K562 (cell line): ENCODE data around the gene MYO9A. TPM values are rescaled to one million over a fixed set of nuclear protein-coding genes. Genes with fewer than 3 reads are reported as not detected.

ENCODE experiments used
- ATAC-seq: fragments of 200-7000 bp; cut with Tn5 transposase; 3 replicates; pipeline ENCODE4 v1.9.1; 2020; ENCODE audit warnings: moderate library complexity
- BruUV-seq: library from RNA; stranded (reverse); fragments of 400-500 nt; replicated peaks from 2 replicates; lab custom pipeline; 2021; lab: Mats Ljungman, UMichigan
- CTCF ChIA-PET: fragments of 300-600 bp; formaldehyde crosslinking; extraction: SDS; loops from one replicate; lab custom pipeline; 2021; ENCODE audit warnings: low intra/inter-chr PET ratio; lab: Yijun Ruan, JAX
- POLR2A ChIA-PET: fragments of 300-600, 350-650 bp; sonication (Branson Sonifier 250); formaldehyde crosslinking; extraction: SDS; loops from one replicate; lab custom pipeline; 2021; ENCODE audit warnings: antibody characterized with exemption, inconsistent platforms; lab: Yijun Ruan, JAX
- DNase-seq, 4 experiments: peaks; one replicate each; pipeline versions ENCODE4 v3.0.0 to v3.0.0-alpha.2; 2011 to 2018; ENCODE audit warnings: low spot score in 3 of 4, mixed read lengths in 3 of 4; ENCODE audit errors: extremely low read depth in 1 of 4
- FAIRE-seq: peaks from 2 replicates; lab custom pipeline; 2011; peaks lifted over from hg19 to GRCh38; lab: Jason Lieb, UNC
- H2AFZ ChIP-seq: 2 replicates; pipeline ENCODE4 v1.6.0; 2011; ENCODE audit warnings: low read depth, low read length, control low read depth, inconsistent platforms
- H3K27ac ChIP-seq: fragments of 200-600 bp; 3 replicates; pipeline ENCODE4 v1.8.0; 2011; ENCODE audit warnings: low read depth, mild to moderate bottlenecking, control low read depth, inconsistent platforms, low read length, moderate library complexity, mixed read lengths; ENCODE audit errors: extremely low read depth
- H3K27me3 ChIP-seq, 2 experiments: fragments of 300-600 bp in 1 of 2; 2 replicates in 1 of 2; 3 replicates in 1 of 2; pipeline versions ENCODE4 v1.6.0 to v1.8.0; 2011; ENCODE audit warnings: inconsistent platforms in 2 of 2, low read length in 2 of 2, mild to moderate bottlenecking in 1 of 2, mixed read lengths in 1 of 2, moderate library complexity in 1 of 2; ENCODE audit not compliant: control insufficient read depth in 2 of 2, insufficient read depth in 2 of 2
- H3K36me3 ChIP-seq: fragments of 300-600 bp; 3 replicates; pipeline ENCODE4 v1.8.0; 2011; ENCODE audit warnings: mild to moderate bottlenecking, low read length, inconsistent platforms; ENCODE audit not compliant: control insufficient read depth, insufficient read depth
- H3K4me1 ChIP-seq, 2 experiments: fragments of 200-600 bp in 1 of 2; replicated peaks in 1 of 2; 2 replicates in 1 of 2; 3 replicates in 1 of 2; pipeline versions ENCODE4 v1.5.1 to v1.8.0; 2011; ENCODE audit warnings: inconsistent platforms in 2 of 2, low read length in 2 of 2, mild to moderate bottlenecking in 1 of 2, mixed read lengths in 1 of 2, moderate library complexity in 1 of 2; ENCODE audit not compliant: control insufficient read depth in 2 of 2, insufficient read depth in 2 of 2
- H3K4me2 ChIP-seq: 2 replicates; pipeline ENCODE4 v1.6.1; 2011; ENCODE audit warnings: low read length, control low read depth, inconsistent platforms, mixed read lengths; ENCODE audit not compliant: insufficient read depth
- H3K4me3 ChIP-seq: fragments of 200-600 bp; sonication (generic), shearing (Covaris generic); 2 replicates; pipeline ENCODE4 v1.5.1; 2016; ENCODE audit warnings: control low read depth, inconsistent platforms
- H3K79me2 ChIP-seq: fragments of 200-600 bp; 3 replicates; pipeline ENCODE4 v1.8.0; 2011; ENCODE audit warnings: low read length, inconsistent platforms; ENCODE audit not compliant: control insufficient read depth, insufficient read depth
- H3K9ac ChIP-seq, 2 experiments: 2 replicates each; pipeline versions ENCODE4 v1.6.0 to v1.6.1; 2011; ENCODE audit warnings: low read depth in 2 of 2, low read length in 2 of 2, control low read depth in 1 of 2, inconsistent platforms in 1 of 2, mild to moderate bottlenecking in 1 of 2, mixed read lengths in 1 of 2; ENCODE audit not compliant: insufficient read depth in 1 of 2
- H3K9me1 ChIP-seq: one replicate; pipeline ENCODE4 v1.6.0; 2011; ENCODE audit warnings: inconsistent platforms, mild to moderate bottlenecking, low read length, moderate library complexity; ENCODE audit not compliant: control insufficient read depth, insufficient read depth
- H3K9me3 ChIP-seq: replicated peaks from 2 replicates; pipeline ENCODE4 v1.5.1; 2011; ENCODE audit warnings: low read depth, low read length, inconsistent platforms; ENCODE audit not compliant: control insufficient read depth, insufficient read depth
- H4K20me1 ChIP-seq: replicated peaks from 2 replicates; pipeline ENCODE4 v1.6.1; 2011; ENCODE audit warnings: low read length, inconsistent platforms, mixed read lengths; ENCODE audit not compliant: control insufficient read depth, insufficient read depth
- ELK3 ChIP-seq: fragments of 450-650 bp; formaldehyde crosslinking; IDR thresholded peaks from 2 replicates; pipeline ENCODE4 v1.4.0; 2020; ENCODE audit warnings: mild to moderate bottlenecking
- HNRNPK ChIP-seq: fragments of 200-400 bp; formaldehyde crosslinking; IDR thresholded peaks from one replicate; pipeline ENCODE4 v1.6.1; 2018; ENCODE audit warnings: mild to moderate bottlenecking, low read depth, low read length; ENCODE audit not compliant: poor library complexity, severe bottlenecking
- MYC ChIP-seq, 2 experiments: fragments of 250-450 bp in 1 of 2; sonication (Bioruptor Pico) in 1 of 2; IDR thresholded peaks; 2 replicates each; pipeline versions ENCODE4 v1.5.1 to v1.6.1; 2012 to 2021; ENCODE audit warnings: low read depth in 2 of 2, borderline replicate concordance in 1 of 2, improper control_type of control experiment in 1 of 2, low read length in 1 of 2, mild to moderate bottlenecking in 1 of 2, moderate library complexity in 1 of 2
- POLR3G ChIP-seq: IDR thresholded peaks from 2 replicates; pipeline ENCODE4 v1.6.1; 2011; ENCODE audit not compliant: insufficient read length, insufficient replicate concordance; ENCODE audit errors: extremely low read depth
- RB1 ChIP-seq: fragments of 450-650 bp; IDR thresholded peaks from 2 replicates; pipeline ENCODE4 v1.6.1; 2017; ENCODE audit warnings: low read depth, mild to moderate bottlenecking
- RERE ChIP-seq: sonication (generic); formaldehyde crosslinking; IDR thresholded peaks from 2 replicates; pipeline ENCODE4 v1.8.0; 2023; ENCODE audit warnings: missing genetic modification reagents, mild to moderate bottlenecking, borderline replicate concordance
- SAFB ChIP-seq: fragments of 200-400 bp; formaldehyde crosslinking; IDR thresholded peaks from 2 replicates; pipeline ENCODE4 v1.6.1; 2017; ENCODE audit warnings: low read depth, low read length, borderline replicate concordance
- TCF15 ChIP-seq: fragments of 250-450 bp; sonication (Bioruptor Pico); IDR thresholded peaks from 2 replicates; pipeline ENCODE4 v1.8.0; 2022; ENCODE audit warnings: moderate library complexity, mild to moderate bottlenecking, inconsistent platforms
- TEAD4 ChIP-seq, 2 experiments: sonication (generic) in 1 of 2; formaldehyde crosslinking in 1 of 2; IDR thresholded peaks; 2 replicates each; pipeline versions ENCODE4 v1.6.1 to v1.8.0; 2012 to 2022; ENCODE audit warnings: borderline replicate concordance in 1 of 2, inconsistent platforms in 1 of 2, low read length in 1 of 2, mild to moderate bottlenecking in 1 of 2, missing genetic modification reagents in 1 of 2
- XRCC4 ChIP-seq: IDR thresholded peaks from one replicate; pipeline ENCODE4 v1.6.1; 2011; ENCODE audit not compliant: insufficient read depth, insufficient read length; ENCODE audit errors: extremely low read depth
- ZBED1 ChIP-seq: IDR thresholded peaks from 2 replicates; pipeline ENCODE4 v1.6.1; 2014
- ZBTB7A ChIP-seq: IDR thresholded peaks from 2 replicates; pipeline ENCODE4 v1.6.1; 2011; ENCODE audit warnings: low read depth, mild to moderate bottlenecking, low read length, moderate library complexity, borderline replicate concordance; ENCODE audit not compliant: control insufficient read depth
- ZKSCAN8 ChIP-seq: fragments of 200-800 bp; sonication (Bioruptor generic); IDR thresholded peaks from 2 replicates; pipeline ENCODE4 v1.6.1; 2016; ENCODE audit warnings: missing genetic modification characterization, missing compliant biosample characterization
- ZNF511 ChIP-seq: sonication (generic); formaldehyde crosslinking; IDR thresholded peaks from 2 replicates; pipeline ENCODE4 v1.8.0; 2022; ENCODE audit warnings: mild to moderate bottlenecking, missing genetic modification reagents
- ZNF57 ChIP-seq: fragments of 450-650 bp; formaldehyde crosslinking; IDR thresholded peaks from 2 replicates; pipeline ENCODE4 v1.4.0; 2020; ENCODE audit warnings: mild to moderate bottlenecking, moderate library complexity
- WGBS: fragments of 100-300 bp; shearing (Covaris generic); methylation state at CpG from one replicate; pipeline ENCODE4 v1.1.6; 2016; ENCODE audit warnings: low coverage, mixed read lengths; ENCODE audit not compliant: insufficient coverage; ENCODE audit errors: missing lambda C conversion rate; 5-methylcytosine and 5-hydroxymethylcytosine counted together
- in situ Hi-C: fragments of 300-500 bp; cut with MboI; formaldehyde crosslinking; loops from 4 replicates; pipeline ENCODE4 v1.15.0; 2018; ENCODE audit warnings: inconsistent platforms, mixed read lengths
- intact Hi-C: fragments of 100-400 bp; cut with micrococcal nuclease; formaldehyde crosslinking; loops from 2 replicates; pipeline ENCODE4 v1.14.2; 2022
- polyA plus RNA-seq, 8 experiments: library from polyadenylated mRNA; depleted of rRNA in 4 of 8; stranded (reverse) in 5 of 8; unstranded in 3 of 8; fragments of >200 nt; fragmentation: Nextera tagmentation in 2 of 8; fragmentation: Illumina TruSeq in 1 of 8; extraction: Ambion mirVana in 2 of 8; extraction: Trizol in 1 of 8; gene quantifications; 2 replicates each; pipeline versions ENCODE4 v1.2.1 to v1.2.3, GENCODE V29; 2011 to 2014; ENCODE audit warnings: inconsistent platforms in 1 of 8, missing spikeins in 1 of 8
- total RNA-seq, 7 experiments: library from RNA; depleted of rRNA in 6 of 7; stranded (reverse); fragments of >200 nt in 6 of 7; fragmentation: Illumina TruSeq in 2 of 7; extraction: Trizol in 2 of 7; gene quantifications; 2 replicates each; pipeline versions ENCODE4 v1.2.1 to v1.2.3, GENCODE V29; 2011 to 2021; ENCODE audit warnings: low replicate concordance in 1 of 7

MYO9A gene
- total and polyA plus RNA-seq, 9 of the 15 experiments (the other 6 are each of a cell fraction or from before 2014, with no cell fraction given) = 1.9 to 15.4 (median 5.8) TPM

- BruUV-seq = no TSS peak
- DNase-seq (no peak), FAIRE-seq (no peak), ATAC-seq (no peak)
- Histone ChIP-seq H3K36me3 (no peaks in the 10 kb centered on the region), H3K9me3 (no peaks in the 10 kb centered on the region), H3K4me1 (no peaks in the 10 kb centered on the region), H2AFZ (no peak overlapping the region), H3K27ac (no peak overlapping the region), H3K4me2 (no peak overlapping the region), H3K9me1 (no peaks in the 10 kb centered on the region), H3K79me2 (no peaks in the 10 kb centered on the region), H3K9ac (no peak overlapping the region), H4K20me1 (no peaks in the 10 kb centered on the region), H3K4me3 (no peak overlapping the region), H3K27me3 (no peaks in the 10 kb centered on the region)
- in situ Hi-C loops = no loop called here
- CTCF ChIA-PET = no interaction called here
- POLR2A ChIA-PET = no interaction called here
- 66% methylated on average over 2 of the region's 2 CpGs for WGBS
- intact Hi-C loops = no loop called here
- TF ChIP-seq ZBTB7A = no peak
- no peak for TF ChIP-seq SAFB
- TF ChIP-seq ZKSCAN8 = no peak
- TF ChIP-seq ELK3 = no peak
- TF ChIP-seq TCF15 (CRISPR knock-in tag) = no peak
- no peak for TF ChIP-seq XRCC4
- TF ChIP-seq RERE (CRISPR knock-in tag) = no peak
- no peak for TF ChIP-seq ZBED1
- TF ChIP-seq HNRNPK = no peak
- TF ChIP-seq TEAD4 (IDR thresholded peaks at IDR 0.05; ENCODE audit: low read length) = no peak
- no peak for TF ChIP-seq TEAD4 (CRISPR knock-in tag; IDR thresholded peaks at IDR 0.05; ENCODE audit: borderline replicate concordance)
- TF ChIP-seq POLR3G = no peak
- TF ChIP-seq ZNF57 = no peak
- TF ChIP-seq ZNF511 (CRISPR knock-in tag) = no peak
- TF ChIP-seq RB1 = no peak
- TF ChIP-seq MYC (IDR thresholded peaks at IDR 0.05; ENCODE audit: low read depth, low read length) = no peak
- no peak for TF ChIP-seq MYC (CRISPR knock-in tag; IDR thresholded peaks at IDR 0.05; ENCODE audit: borderline replicate concordance, low read depth)
Observed at GRCh38 chr15:71957026-71957425, 160.9 kb downstream of the MYO9A start.
